ENCODE results near the gene KCTD16. TPM values are rescaled to one million over a fixed set of nuclear protein-coding genes. Genes with fewer than 3 reads are reported as not detected.

The KCTD16 gene
- total RNA-seq, 1 donor from 2014 or later: 4.8 TPM

DNA sequence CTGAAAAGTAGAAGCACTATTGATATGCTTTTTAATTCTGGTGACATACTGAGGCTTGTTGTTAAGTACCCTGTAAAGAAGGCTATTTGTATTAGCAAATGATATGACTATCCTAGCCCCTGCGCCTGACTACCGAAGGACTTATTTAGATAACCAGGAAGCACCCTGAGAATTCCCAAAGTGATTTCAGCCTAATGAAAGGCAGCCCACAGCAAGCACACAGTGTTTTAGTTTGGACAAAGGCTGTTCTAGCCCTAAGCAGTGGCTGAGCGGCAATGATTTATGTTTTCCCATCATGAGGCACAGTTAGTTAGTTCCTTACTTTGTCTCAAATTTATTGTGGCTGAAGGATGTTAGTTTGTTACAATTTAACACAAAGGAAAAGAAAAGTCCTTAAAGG lies 235.3 kb downstream of the KCTD16 start:
- peaks cover 3% of the 10 kb centered on the region for H3K4me1 Mint-ChIP-seq
- H3K27me3 Mint-ChIP-seq (ENCODE audit: low read depth): peaks cover 3% of the 10 kb centered on the region

DNA sequence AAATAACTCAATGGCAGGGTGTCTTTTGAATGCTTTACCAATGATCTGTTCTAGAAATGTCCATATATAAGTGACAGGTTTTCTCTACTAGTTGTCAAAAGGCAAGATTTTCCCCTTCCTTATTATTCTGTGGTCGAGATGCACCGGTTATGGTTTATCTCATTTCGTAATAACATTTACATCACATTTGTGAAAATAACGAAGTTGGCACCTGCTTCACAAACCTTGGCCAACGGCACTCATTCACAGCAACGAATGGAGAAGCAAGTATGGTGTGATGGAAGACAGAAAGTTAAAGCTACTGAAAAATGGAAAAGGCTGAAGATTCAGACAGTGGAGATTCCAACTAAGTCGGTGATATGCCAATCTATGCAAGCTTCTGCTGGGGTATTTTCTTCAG lies 235.8 kb downstream of the KCTD16 start:
- Mint-ChIP-seq H3K4me1 (peaks cover 3% of the 10 kb centered on the region), H3K9me3 (no peaks in the 10 kb centered on the region), H3K27me3 (ENCODE audit: low read depth) (peaks cover 4% of the 10 kb centered on the region), H3K36me3 (no peaks in the 10 kb centered on the region), H3K4me3 (no peak overlapping the region), H3K27ac (no peak overlapping the region)
- no peak for DNase-seq (ENCODE audit: low spot score in 2 of 2, unreplicated experiment in 2 of 2)
- no peak for TF ChIP-seq CTCF (IDR thresholded peaks at IDR 0.05; ENCODE audit: unreplicated experiment)

More for the DNA sequence above, 235.3 kb downstream of the KCTD16 start:
- Mint-ChIP-seq H3K4me3 (no peak overlapping the region), H3K9me3 (no peaks in the 10 kb centered on the region), H3K27ac (no peak overlapping the region), H3K36me3 (no peaks in the 10 kb centered on the region)
- no peak for TF ChIP-seq CTCF (IDR thresholded peaks at IDR 0.05; ENCODE audit: unreplicated experiment)
- DNase-seq (ENCODE audit: low spot score in 2 of 2, unreplicated experiment in 2 of 2): no peak

- H3K9me3 Mint-ChIP-seq: peaks cover 18% of the 10 kb centered on the region
- DNase-seq (ENCODE audit: low spot score in 2 of 2, unreplicated experiment in 2 of 2): no peak
- H3K27ac Mint-ChIP-seq: no peak overlapping the region
- H3K36me3 Mint-ChIP-seq: peaks cover 2% of the 10 kb centered on the region
- H3K4me3 Mint-ChIP-seq: no peak overlapping the region
- H3K4me1 Mint-ChIP-seq: no peaks in the 10 kb centered on the region
- no peak for TF ChIP-seq CTCF (IDR thresholded peaks at IDR 0.05; ENCODE audit: unreplicated experiment)
- peaks cover 11% of the 10 kb centered on the region for H3K27me3 Mint-ChIP-seq (ENCODE audit: low read depth)
Observed at GRCh38 chr5:144414202-144415029, 243.7 kb downstream of the KCTD16 start.

GRCh38 chr5:144416196-144416595 lies 245.5 kb downstream of the KCTD16 start:
- H3K4me1 Mint-ChIP-seq: peaks cover 4% of the 10 kb centered on the region
- DNase-seq (ENCODE audit: low spot score in 2 of 2, unreplicated experiment in 2 of 2): no peak
- H3K27ac Mint-ChIP-seq: no peak overlapping the region
- H3K4me3 Mint-ChIP-seq: no peak overlapping the region
- peaks cover 18% of the 10 kb centered on the region for H3K9me3 Mint-ChIP-seq
- H3K36me3 Mint-ChIP-seq: peaks cover 2% of the 10 kb centered on the region
- TF ChIP-seq CTCF (IDR thresholded peaks at IDR 0.05; ENCODE audit: unreplicated experiment): no peak
- H3K27me3 Mint-ChIP-seq (ENCODE audit: low read depth): peaks cover 15% of the 10 kb centered on the region

DNA sequence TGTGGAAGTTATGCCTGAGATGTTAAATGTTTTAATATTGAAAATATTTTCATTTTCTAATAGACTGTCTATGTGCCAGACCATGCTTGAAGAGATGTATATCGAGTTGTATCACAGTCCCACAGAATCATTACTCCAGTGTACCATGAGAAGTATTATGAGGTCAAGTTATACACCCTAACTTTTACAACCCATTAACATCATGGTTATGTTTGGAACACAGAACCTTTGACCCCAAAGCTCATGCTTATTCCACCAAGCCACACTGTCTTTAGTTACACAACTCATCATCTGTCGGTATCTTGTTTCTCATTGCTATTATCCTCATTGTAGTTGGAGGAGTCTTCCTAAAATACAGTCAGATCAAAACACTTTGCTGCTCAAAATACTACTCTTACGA lies 248.0 kb downstream of the KCTD16 start:
- no peak for TF ChIP-seq CTCF (IDR thresholded peaks at IDR 0.05; ENCODE audit: unreplicated experiment)
- Mint-ChIP-seq H3K9me3 (peaks cover 14% of the 10 kb centered on the region), H3K27ac (no peak overlapping the region), H3K4me1 (peaks cover 16% of the 10 kb centered on the region), H3K27me3 (ENCODE audit: low read depth) (peaks cover 22% of the 10 kb centered on the region), H3K36me3 (peaks cover 2% of the 10 kb centered on the region), H3K4me3 (no peak overlapping the region)
- DNase-seq (ENCODE audit: low spot score in 2 of 2, unreplicated experiment in 2 of 2): no peak

Data from mesothelial cell of epicardium (in vitro differentiated cells).